GM12864 (cell line): ENCODE data around the gene MED25.

Experiments
- DNase-seq: peaks from one replicate; pipeline ENCODE4 v3.0.0-alpha.2; 2011; ENCODE audit warnings: low read depth
- H3K4me3 ChIP-seq: 2 replicates; pipeline ENCODE4 v1.5.1; 2011; ENCODE audit warnings: mild to moderate bottlenecking, low read depth, low read length, control low read depth
- CTCF ChIP-seq: IDR thresholded peaks from 2 replicates; pipeline ENCODE4 v1.5.1; 2011; ENCODE audit warnings: low read depth, mild to moderate bottlenecking, moderate library complexity, low read length, control low read depth, inconsistent platforms; ENCODE audit errors: missing control alignments

Gene MED25

GRCh38 chr19:49852631-49853126 lies 34.6 kb downstream of the MED25 start:
- H3K4me3 ChIP-seq, result no peak overlapping the region; the same call in 1 of the 2 replicates
- TF ChIP-seq CTCF, result no peak
- DNase-seq, result no peak

- DNase-seq, result no peak
- TF ChIP-seq CTCF, result no peak
- no peak overlapping the region for H3K4me3 ChIP-seq
Measured at GRCh38 chr19:49853852-49854377, 35.8 kb downstream of the MED25 start.

- no peak overlapping the region for H3K4me3 ChIP-seq
- no peak for TF ChIP-seq CTCF
- DNase-seq, result no peak
Measured at GRCh38 chr19:49854378-49855263, 36.5 kb downstream of the MED25 start.

GRCh38 chr19:49855277-49855675 lies 37.2 kb downstream of the MED25 start:
- H3K4me3 ChIP-seq, result no peak overlapping the region
- DNase-seq, result no peak
- TF ChIP-seq CTCF, result no peak

GRCh38 chr19:49855676-49856573 lies 37.8 kb downstream of the MED25 start:
- no peak overlapping the region for H3K4me3 ChIP-seq
- no peak for TF ChIP-seq CTCF
- no peak for DNase-seq

GRCh38 chr19:49856574-49857021 lies 38.5 kb downstream of the MED25 start:
- no peak overlapping the region for H3K4me3 ChIP-seq
- TF ChIP-seq CTCF, result no peak
- no peak for DNase-seq
